Lower leg skin (tissue), 3 donors: ENCODE results near the gene MAP4K5.

Experiments
- POLR2A ChIP-seq, 2 donors: fragments of 450-650 bp; IDR thresholded peaks; one replicate each; pipeline ENCODE4 v1.6.1; 2016 to 2017; ENCODE audit warnings: antibody characterized with exemption in 2 of 2, mild to moderate bottlenecking in 1 of 2, moderate library complexity in 1 of 2
- TF ChIP-seq, protein P1 (sequence below), 3 donors: fragments of 450-650 bp; IDR thresholded peaks; one replicate each; pipeline ENCODE4 v1.5.1; 2016; ENCODE audit warnings: antibody characterized with exemption in 3 of 3, mild to moderate bottlenecking in 3 of 3, moderate library complexity in 2 of 3

DNA sequence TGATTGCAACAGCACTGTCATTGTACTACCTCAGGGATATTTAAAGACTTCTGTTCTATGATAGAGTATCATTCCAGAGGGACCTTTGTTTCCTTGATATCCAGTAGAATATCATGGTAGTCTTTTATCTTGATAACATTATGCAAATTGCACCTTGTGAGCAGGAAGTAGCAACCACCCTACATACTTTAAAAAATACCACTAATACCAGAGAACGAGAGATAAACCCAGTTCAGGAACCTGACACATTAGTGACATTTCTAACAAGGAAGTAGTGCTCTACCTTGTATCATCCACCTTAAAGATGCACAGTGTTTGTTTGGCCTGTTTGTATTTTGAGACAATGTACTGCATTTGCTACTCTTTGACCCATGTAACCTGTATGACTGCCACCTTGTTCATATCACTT, 8.8 kb upstream of the MAP4K5 start:
- TF ChIP-seq, protein P1, sequence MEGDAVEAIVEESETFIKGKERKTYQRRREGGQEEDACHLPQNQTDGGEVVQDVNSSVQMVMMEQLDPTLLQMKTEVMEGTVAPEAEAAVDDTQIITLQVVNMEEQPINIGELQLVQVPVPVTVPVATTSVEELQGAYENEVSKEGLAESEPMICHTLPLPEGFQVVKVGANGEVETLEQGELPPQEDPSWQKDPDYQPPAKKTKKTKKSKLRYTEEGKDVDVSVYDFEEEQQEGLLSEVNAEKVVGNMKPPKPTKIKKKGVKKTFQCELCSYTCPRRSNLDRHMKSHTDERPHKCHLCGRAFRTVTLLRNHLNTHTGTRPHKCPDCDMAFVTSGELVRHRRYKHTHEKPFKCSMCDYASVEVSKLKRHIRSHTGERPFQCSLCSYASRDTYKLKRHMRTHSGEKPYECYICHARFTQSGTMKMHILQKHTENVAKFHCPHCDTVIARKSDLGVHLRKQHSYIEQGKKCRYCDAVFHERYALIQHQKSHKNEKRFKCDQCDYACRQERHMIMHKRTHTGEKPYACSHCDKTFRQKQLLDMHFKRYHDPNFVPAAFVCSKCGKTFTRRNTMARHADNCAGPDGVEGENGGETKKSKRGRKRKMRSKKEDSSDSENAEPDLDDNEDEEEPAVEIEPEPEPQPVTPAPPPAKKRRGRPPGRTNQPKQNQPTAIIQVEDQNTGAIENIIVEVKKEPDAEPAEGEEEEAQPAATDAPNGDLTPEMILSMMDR (IDR thresholded peaks at IDR 0.05): no peak
- no peak for TF ChIP-seq POLR2A (IDR thresholded peaks at IDR 0.05)
